GM21423 (cell line): ENCODE measurements around the gene KCNQ1OT1.

Source experiments
- ATAC-seq: cut with Tn5 transposase; IDR thresholded peaks from one replicate; pipeline ENCODE4 v1.9.1; 2021; ENCODE audit warnings: mild to moderate bottlenecking, moderate library complexity; ENCODE audit not compliant: unreplicated experiment

The KCNQ1OT1 gene

GRCh38 chr11:2688381-2689231, 11.2 kb downstream of the KCNQ1OT1 start:
- no peak for ATAC-seq

- no peak for ATAC-seq
These were observed 12.0 kb downstream of the KCNQ1OT1 start for GRCh38 chr11:2687782-2688191.

- no peak for ATAC-seq
These were observed 12.6 kb downstream of the KCNQ1OT1 start for GRCh38 chr11:2687223-2687530.

GRCh38 chr11:2686360-2687222, 13.2 kb downstream of the KCNQ1OT1 start:
- ATAC-seq, result no peak

- no peak for ATAC-seq
These were observed 14.0 kb downstream of the KCNQ1OT1 start for GRCh38 chr11:2685566-2686359.

GRCh38 chr11:2685051-2685450, 14.7 kb downstream of the KCNQ1OT1 start:
- no peak for ATAC-seq

- ATAC-seq, result no peak
These were observed 15.2 kb downstream of the KCNQ1OT1 start for GRCh38 chr11:2684581-2684980.

- ATAC-seq, result no peak
These were observed 16.0 kb downstream of the KCNQ1OT1 start for GRCh38 chr11:2683806-2684205.

- ATAC-seq, result no peak
These were observed 18.2 kb downstream of the KCNQ1OT1 start for GRCh38 chr11:2681408-2682145.

GRCh38 chr11:2679011-2679676, 20.6 kb downstream of the KCNQ1OT1 start:
- ATAC-seq, result no peak

GRCh38 chr11:2678396-2678795, 21.4 kb downstream of the KCNQ1OT1 start:
- no peak for ATAC-seq

- ATAC-seq, result peak; percentile 65
These were observed 22.7 kb downstream of the KCNQ1OT1 start for GRCh38 chr11:2677127-2677526.

- ATAC-seq, result no peak
These were observed 24.3 kb downstream of the KCNQ1OT1 start for GRCh38 chr11:2675540-2675939.

- no peak for ATAC-seq
These were observed 25.1 kb downstream of the KCNQ1OT1 start for GRCh38 chr11:2674658-2675131.

- no peak for ATAC-seq
These were observed 25.8 kb downstream of the KCNQ1OT1 start for GRCh38 chr11:2673871-2674471.

GRCh38 chr11:2673250-2673610, 26.6 kb downstream of the KCNQ1OT1 start:
- ATAC-seq, result no peak

- ATAC-seq, result no peak
These were observed 27.1 kb downstream of the KCNQ1OT1 start for GRCh38 chr11:2672553-2673249.

GRCh38 chr11:2671748-2672147, 28.0 kb downstream of the KCNQ1OT1 start:
- no peak for ATAC-seq

- ATAC-seq, result no peak
These were observed 29.2 kb downstream of the KCNQ1OT1 start for GRCh38 chr11:2670541-2671100.
